ENCODE results near the gene KCNH2.
A peak's percentile ranks its signal among the peaks of the same experiment; 100 is the strongest.

Gene KCNH2

DNA sequence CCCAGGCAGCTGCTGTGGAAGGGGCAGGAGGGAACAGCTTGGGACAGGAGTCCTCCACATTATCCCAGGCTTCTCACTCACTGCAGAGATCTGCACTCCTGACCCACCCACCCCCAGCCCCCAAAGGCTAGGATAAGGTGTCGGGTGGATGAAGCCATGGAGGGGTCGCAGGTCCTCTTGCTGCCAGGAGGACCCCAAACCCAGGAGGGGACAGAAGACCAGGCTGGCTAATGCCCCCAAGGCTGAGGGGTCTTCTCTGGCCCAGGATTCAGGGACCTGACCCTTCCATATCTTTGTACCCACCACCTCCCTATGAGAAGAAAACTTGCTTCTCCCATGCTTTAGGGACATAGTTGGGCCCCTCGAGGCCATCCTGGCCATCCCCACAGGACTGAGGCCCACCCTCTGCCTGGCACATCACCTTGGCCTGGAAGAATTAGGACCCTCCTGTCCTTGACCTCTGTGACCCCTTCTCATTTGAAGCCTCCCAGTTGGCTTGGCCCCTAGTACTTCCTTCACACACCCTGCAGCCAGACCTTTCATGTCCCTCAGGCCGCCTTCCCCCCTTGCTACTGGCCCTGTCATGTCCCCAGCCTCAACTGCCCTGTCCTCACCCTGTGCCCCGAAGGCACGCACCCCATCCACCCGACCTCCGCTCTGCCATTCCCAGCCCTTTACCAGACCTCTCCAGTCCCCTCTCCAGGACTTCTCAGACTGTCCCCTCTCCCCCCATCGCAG lies 21.6 kb downstream of the KCNH2 start:
- no peak for DNase-seq

DNA sequence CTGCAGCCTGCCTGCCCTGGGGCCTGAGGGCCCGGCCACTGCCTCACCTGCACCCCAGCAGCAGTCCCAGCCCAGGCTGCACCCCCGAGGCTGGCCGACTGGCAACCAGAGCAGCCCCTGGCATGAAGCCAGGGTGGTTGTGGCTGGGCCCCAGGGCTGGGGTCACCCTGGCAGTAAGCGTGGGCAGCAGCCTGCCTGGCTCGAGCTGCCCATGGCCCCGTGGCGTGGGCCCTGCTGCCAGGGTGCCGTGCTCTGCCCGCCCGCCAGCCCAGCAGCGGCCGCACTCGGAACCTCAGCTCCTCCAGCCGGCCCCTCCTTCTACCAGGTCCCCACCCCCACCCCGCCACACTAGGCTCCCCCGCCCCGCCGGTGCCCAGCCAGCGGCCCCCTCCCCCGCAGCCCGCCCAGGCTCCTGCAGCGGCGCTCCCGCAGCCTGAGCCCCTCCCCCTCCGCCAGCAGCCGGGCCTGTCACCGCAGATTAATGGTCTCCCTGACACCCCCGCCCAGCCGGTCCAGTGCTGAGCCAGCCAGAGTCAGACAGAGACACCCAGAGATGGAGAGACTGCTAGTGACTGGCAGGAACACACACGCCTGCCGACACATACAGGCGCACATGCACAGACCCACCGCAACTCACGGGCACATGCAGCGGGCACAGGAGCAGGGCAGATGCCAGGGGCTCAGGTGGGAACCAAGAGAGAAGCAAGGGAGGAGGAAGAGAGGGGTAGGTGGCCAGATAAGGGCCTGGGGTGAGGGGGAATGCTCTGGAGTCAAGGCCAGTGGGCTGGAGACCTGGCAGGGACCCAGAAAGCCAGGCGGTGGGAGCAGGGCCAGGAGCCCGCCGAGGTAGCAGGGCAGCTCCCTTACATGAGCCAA lies 22.4 kb downstream of the KCNH2 start:
- peak; percentile 60 for DNase-seq

DNA sequence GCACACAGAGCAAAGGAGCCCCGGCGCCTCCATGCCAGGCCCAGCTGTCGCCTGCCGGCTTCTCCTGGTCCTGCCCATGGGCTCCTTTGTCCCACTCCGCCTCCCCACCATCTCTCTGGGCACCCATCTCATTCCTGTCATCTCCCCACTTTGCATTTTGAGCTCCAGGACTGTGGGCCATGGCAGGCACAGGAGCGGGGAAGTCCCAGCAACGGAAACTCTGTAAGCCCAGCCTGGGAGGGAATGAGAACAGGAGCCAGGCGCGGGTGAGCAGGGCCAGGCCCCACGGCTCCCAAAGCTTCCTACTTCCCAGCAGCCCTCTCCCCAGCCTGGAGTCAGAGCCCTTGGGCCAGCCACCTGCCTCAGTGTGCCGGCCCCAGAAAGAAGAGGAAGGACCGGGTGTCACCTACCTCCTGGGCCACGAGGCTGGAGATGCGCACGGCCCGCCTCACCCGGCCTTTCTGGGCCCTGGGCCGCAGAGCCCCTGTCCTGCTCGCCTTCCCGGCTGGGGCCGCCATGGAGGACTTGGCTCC lies 23.1 kb downstream of the KCNH2 start:
- no peak for DNase-seq

DNA sequence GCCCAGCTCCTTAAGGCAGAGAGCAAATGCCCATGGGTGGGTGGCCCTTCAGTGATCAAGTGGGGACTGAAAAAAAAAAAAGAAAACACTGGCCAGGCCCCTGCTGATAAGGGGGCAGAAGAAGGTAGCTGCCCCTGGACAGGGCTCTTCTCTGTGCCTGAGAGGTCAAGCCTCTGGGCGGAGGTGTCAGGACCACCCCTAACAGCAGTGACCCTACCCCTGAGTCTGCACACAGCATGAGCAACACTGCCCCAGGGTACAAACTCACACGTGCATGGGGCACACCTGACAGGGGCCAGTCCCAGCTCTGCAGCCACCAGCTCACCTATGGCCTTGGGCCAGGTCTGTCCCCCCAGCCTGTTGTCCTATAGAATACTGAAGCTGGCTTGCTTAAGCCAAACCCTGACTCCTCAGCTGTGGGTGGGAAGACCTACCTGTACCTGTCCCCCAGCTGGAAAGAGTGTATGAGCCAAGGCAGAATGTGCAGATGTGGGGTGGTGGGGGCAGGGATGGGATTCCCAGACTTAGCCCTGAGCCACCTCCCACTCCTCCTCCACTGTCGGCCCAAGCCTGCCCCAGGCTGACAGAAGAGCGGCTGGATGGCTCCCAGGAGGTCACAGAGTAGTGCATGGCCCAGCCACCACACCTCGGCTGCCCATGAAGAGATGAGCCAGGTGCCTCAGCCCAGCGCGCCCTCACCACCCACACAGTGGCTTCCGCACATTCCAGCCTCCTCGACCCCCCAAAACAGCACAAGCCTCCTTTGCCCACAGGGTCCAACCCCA lies 23.7 kb downstream of the KCNH2 start:
- no peak for DNase-seq

DNA sequence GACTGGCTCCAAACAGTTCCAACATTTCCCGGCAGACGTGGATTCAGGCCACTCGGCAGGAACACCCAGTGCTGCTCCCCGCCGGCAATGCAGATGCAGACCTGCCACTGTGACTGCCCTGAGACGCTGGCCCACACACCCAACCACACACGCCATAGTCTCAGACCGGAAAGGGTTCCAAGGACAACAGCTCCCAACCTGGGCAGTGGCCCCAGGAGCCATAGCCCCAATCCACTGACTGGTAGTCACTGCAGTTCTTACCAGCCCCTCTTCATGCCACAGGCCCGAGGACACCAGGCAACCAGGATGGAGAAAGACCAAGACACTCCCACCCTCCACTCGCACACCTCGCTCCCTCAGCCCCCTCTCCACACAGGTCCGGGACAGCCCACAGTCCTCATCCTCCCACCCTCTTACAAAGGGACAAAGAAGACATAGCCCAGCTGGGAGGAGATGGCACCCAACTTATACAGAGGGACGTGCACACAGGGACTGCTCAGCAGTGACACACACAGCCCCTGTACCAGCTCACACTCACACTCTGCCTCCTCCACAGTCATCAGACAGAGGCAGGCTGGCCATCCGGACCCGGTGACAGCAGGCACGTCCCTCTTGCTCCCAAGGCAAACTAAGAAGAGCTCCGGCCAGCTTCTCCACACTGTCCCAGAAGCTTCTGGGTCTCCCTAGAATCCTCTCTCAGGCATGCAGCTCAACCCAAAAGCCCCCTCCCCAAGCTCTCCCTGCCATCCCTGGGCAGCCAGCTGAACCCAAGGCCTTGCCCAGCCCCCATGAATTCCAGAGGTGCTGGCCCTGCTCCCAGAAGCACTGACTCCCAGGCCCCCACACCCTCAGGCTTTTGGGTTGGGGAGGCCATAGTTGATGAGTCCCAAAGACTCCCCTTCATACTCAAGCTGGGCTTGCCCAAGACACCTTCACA lies 24.8 kb downstream of the KCNH2 start:
- DNase-seq: no peak

DNA sequence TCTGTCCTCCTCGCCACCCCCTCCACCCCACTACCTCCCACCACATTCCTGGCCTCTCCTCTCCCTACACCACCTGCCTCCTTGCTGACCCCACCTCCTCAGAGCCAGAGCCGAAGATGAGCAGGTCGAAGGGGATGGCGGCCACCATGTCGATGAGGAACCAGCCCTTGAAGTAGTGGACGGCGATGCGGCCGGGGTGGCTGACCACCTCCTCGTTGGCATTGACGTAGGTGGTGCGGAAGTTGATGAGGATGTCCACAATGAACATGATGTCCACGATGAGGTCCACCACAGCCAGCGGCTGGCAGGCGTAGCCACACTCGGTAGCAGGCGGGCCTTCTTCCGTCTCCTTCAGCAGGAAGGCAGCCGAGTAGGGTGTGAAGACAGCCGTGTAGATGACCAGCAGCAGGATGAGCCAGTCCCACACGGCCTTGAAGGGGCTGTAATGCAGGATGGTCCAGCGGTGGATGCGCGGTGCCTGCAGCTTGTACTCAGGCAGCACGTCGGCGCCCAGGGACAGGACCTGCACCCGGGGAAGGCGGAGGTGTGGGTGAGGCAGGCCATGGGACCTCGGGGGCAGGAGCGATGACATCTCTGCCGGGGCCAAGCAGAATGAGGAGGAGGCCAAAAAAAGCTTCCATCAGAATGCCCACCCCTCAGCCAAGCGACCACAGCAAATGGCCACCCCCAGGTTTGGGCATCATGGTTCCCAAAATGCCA lies 25.6 kb downstream of the KCNH2 start:
- no peak for DNase-seq

DNA sequence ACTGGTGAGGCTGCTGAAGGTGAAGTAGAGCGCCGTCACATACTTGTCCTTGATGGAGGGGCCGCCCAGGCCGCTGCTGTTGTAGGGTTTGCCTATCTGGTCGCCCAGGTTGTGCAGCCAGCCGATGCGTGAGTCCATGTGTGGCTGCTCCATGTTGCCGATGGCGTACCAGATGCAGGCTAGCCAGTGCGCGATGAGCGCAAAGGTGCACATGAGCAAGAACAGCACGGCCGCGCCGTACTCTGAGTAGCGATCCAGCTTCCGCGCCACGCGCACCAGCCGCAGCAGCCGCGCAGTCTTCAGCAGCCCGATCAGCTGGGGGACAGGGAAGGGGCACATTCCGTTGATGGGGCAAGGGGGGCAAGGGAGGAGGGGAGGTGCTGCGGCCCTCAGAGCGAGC lies 26.6 kb downstream of the KCNH2 start:
- DNase-seq: no peak

DNA sequence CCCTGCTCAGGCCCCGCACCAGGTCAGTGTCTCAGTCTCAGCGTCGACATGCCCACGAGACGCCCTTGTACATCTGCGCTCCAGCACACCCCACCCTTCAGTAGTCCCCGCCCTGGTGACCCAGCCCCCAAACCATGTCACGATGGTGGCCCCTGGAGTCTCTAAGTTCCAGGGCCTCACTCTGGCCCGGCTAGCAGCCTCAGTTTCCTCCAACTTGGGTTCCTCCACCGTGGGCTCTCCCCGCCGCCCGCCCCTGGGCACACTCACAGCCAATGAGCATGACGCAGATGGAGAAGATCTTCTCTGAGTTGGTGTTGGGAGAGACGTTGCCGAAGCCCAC lies 27.0 kb downstream of the KCNH2 start:
- no peak for DNase-seq

DNA sequence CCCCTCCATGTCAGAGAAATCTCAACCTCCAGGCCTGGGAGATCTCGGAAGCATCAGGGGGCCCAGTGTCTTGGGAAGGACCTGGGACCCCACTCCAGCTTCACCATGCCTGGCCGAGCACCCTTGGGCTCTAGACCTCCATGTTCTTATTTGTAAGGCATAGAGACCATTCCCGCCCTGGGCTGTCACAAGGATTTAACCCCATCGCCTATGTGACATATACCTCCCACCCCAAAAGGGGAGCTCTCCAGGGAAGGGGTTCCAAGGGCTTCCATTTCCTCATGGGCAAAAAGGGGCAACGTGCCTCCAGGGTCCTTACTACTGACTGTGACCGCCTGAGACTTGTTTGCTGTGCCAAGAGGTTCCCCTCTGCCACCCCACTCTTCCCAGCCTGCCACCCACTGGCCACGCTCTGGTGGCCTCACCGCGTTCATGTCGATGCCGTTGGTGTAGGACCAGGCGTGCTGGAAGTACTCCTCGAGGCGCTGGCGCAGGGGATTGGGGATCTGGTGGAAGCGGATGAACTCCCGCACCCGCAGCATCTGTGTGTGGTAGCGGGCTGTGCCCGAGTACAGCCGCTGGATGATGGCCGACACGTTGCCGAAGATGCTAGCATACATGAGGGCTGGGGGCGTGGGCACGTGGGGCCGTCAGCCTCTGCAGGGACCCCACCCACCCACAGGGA lies 27.5 kb downstream of the KCNH2 start:
- DNase-seq: no peak

DNA sequence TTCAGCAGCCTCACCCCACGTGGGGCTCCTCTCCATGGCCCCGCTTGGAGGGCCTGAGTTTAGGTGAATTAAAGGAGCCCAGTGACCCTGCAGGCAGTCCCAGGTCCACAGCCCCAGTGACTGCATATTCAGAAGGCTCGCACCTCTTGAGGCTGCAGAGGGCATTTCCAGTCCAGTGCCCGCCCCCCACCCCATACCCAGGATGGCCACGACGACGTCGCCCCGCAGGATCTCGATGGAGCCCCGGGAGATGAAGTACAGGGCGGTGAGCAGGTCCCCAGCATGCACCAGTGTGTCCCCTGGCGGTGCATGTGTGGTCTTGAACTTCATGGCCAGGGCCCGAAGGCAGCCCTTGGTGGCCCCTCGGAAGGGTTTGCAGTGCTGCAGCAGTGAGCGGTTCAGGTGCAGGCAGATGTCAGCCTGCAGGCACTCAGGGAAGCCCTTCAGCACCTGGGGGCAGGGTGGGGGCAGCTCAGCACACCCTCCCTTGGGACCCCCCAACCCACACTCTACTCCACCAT lies 28.1 kb downstream of the KCNH2 start:
- DNase-seq: no peak

DNA sequence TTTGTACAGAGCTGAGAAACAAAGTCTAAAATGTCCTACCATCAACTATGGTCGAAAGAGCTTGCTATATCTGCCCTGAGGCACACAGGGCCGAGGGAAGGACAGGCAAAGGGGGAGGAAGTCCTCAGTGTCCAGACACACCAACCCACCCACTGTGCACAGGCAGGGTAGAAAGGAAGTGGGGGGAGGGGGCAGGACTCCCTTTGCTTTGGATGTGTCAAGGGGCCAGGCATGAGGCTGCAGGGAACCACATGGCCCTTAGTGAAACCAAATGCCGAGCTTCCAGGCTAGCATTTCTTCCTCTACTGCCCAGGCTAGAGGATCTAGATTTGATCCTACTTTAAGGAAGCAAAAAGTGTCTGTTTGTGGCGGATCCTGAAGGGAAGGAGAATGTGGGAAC lies 28.6 kb downstream of the KCNH2 start:
- DNase-seq: no peak

DNA sequence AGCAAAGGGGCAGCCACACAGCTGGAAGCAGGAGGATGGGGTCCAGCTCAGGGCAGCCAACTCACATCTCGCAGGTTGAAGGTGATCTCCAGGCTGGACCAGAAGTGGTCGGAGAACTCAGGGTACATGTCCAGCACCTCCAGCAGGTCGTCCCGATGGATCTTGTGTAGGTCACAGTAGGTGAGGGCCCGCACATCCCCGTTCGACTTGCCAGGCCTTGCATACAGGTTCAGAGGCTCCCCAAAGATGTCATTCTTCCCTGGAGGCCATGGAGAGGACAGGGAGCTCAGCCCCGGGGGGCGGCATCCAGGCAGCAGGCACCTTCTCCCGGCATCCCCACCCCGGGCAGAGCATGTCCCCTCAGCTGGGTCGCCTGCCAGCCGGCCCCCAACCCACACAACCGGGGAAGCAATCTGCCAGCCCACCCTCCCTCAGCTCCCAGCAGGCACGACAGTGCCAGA lies 29.3 kb downstream of the KCNH2 start:
- DNase-seq: no peak

DNA sequence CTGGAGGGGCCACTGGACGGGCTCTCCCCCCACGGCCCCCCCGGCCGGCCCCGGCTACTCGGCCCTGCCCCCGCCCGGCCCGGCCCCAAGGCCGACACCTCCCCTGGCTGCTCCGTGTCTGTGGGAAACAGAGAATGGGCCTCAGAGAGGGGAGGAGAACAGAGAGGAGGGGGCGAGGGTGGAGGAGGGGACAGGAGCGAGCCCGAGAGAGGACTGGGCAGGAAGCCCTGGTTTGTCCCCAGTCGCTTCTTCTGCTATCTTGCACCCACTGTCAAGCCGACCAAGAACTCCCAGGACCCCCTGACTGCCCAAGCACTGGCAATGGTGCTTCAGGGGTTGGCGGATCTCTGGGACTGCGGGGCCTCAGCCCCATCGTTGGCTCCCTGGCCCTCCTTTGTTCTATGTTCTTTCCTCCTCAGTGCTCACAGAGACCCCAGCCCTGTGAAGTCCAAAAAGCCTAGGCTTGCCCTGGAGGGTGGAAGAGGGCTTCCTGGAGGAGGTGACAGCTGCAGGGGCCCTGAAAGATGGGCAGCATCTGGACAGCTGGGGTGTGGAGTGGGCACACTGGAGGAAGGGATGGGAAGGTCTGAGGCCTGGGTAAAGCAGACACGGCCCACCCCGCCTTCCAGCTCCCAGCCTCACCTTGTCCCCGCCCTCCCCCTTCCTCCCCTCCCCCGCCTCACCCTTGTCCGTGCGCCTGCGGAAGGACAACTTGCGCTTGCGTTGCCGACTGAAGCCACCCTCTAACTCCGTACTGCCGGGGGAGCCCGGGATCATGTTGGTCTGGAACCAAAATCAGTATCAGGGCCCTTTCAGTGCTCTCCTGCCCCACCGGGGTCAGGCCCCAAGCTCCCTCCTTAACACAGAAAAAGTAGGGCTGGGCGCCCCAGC lies 30.1 kb downstream of the KCNH2 start:
- DNase-seq: no peak

DNA sequence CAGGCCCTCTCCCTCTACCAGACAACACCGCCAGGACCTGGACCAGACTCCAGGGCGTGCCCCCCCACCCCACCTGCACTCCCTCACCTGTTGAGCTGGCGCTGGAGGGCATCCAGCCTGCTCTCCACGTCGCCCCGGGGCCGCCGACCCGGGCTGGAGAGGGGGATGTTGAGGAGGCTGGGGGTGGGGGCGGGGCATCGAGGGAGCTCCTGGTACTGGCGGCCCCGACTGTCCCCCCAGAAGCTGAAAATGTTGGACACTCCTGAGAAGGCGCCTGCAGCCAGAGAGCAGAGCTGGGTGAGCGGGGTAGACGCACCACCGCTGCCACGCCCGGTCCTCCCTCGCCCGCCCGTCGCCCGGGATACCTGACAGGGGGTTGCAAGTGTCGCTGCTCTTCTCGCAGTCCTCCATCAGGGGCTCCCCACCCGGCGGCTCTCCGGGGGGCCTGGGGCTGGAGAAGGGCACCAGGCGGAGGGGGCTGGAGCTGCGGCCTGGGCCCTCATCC lies 30.8 kb downstream of the KCNH2 start:
- DNase-seq: no peak

DNA sequence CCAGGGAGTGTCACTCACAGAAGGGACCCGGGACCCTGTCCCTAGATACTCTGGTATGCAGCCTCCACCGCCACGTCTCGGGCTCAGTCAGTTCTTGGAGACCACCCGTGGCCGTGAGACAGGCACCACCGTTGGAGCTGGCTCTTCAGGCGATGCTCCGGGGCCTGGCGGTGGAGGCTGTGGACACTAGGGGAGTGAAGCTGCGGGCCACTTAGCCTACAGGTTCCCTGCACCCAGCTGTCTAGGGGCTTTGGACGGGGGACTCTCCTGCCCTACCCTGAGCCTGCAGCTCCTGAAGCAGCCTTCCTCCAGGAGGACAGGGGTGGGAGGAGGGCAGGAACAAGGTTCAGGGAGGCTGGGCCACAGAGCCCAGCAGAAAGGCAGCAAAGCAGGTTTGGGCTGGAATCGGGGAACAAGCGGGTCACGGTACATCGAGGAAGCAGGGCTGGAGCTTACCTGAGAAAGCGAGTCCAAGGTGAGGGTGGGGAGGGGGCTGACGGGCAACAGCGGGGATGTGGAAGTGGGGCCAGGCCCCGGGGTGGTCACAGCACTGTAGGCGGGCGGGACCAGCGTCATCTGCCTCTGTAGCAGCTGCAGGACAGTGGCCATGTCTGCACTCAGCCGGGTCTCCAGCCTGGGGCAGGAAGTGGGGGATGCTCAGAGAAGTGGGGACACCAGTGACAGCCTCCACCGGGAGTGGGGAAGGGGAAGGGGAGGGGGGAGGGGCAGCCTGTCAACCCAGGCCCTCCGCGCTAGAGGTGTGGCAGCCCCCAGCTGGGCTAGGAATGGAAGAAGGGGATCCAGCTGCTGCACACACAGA lies 31.5 kb downstream of the KCNH2 start:
- DNase-seq: no peak

DNA sequence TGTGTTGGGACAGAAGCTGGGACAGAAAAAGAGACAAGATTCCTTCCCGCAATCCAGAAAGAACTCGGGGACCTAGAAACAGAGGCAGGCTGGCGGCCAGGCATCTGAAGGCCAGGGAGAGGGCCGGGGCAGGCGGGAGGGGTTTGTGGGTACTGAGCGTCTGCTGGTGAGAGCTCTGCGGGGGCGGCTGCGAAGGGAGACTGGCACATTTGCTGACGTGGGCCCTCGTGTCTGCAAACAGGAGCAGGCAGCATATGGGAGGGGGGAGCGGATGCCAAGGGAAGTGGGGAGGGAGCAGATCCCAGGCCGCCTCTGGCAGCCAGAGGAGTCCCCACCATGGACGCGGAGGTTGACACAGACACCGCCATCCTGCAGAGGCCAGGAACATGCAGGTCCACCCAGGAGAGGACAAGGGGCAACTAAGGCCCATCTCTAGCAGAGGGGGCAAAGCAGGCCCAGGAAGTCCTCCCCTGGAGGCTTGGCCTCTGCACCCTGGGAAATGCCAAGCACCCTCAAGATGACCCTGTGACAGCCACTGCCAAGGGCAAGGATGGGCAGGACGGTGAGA lies 32.2 kb downstream of the KCNH2 start:
- no peak for DNase-seq

DNA sequence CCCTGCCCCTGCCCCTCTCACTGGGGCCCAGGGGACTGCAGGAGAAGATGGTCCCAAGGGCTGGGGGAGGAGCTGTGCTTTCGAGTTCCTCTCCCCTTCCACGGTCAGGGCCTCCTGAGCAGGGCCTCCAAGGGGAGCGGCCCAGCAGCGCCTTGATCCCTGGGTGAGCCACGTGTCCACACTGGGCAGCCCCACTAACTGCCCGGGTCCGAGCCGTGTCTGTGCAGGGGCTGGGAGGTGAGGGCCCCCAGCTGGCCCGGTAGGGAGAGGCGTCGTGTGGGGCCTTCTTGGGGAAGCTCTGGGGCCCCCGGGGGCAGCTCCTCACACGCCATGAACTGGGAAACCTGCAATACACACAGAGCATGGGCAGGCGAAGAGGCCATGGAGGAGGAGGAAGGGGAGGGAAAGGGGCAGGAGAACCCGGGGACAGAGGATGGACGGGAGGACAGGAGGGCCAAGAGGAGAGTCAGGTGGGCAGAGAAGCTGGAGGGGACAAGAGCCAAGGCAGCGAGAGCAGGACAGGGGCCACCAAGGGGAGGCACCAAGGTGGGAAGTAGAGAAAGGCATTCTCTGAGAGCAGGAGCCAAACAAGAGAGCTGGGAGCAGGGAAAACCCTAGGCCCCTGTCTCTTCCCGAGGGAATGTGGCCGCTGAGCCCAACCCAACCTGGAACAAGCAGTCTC lies 32.8 kb downstream of the KCNH2 start:
- DNase-seq: no peak

All from NCI-H446 treated with DMSO at 0.1 percent for 48 hours (cell line).